ENCODE measurements around the gene ITGA6.

Gene ITGA6

GRCh38 chr2:172404824-172405223 is 22.6 kb upstream of the ITGA6 start:
- no peaks in the 10 kb centered on the region for H3K4me1 ChIP-seq (ENCODE audit: insufficient read depth, low read length)
- no peak overlapping the region for H3K9ac ChIP-seq (ENCODE audit: low read depth, low read length)
- H3K36me3 ChIP-seq (ENCODE audit: insufficient read depth, low read length): no peaks in the 10 kb centered on the region
- no peaks in the 10 kb centered on the region for H3K9me3 ChIP-seq (ENCODE audit: control insufficient read depth, insufficient read depth, low read length)

DNA sequence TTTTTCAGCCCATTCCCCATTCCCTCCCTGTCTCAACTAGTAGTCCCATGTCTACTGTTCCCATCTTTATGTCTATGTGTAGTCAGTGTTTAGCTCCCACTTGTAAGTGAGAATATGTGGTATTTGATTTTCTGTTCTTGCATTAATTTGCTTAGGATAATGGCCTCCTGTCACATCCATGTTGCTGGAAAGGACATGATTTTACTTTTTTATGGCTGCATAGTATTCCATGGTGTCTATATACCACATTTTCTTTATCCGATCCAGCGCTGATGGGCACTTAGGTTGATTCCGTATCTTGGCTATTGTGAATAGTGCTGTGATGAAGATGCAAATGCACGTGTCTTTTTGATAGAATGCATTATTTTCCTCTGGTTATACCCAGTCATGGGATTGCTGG is 21.7 kb upstream of the ITGA6 start:
- Histone ChIP-seq H3K4me1 (ENCODE audit: insufficient read depth, low read length) (no peaks in the 10 kb centered on the region), H3K36me3 (ENCODE audit: insufficient read depth, low read length) (no peaks in the 10 kb centered on the region), H3K9ac (ENCODE audit: low read depth, low read length) (no peak overlapping the region), H3K9me3 (ENCODE audit: control insufficient read depth, insufficient read depth, low read length) (no peaks in the 10 kb centered on the region)

- no peak overlapping the region for H3K9ac ChIP-seq (ENCODE audit: low read depth, low read length)
- H3K9me3 ChIP-seq (ENCODE audit: control insufficient read depth, insufficient read depth, low read length): no peaks in the 10 kb centered on the region
- H3K4me1 ChIP-seq (ENCODE audit: insufficient read depth, low read length): no peaks in the 10 kb centered on the region
- H3K36me3 ChIP-seq (ENCODE audit: insufficient read depth, low read length): no peaks in the 10 kb centered on the region
These were observed 19.1 kb upstream of the ITGA6 start for GRCh38 chr2:172408143-172408766.

- Histone ChIP-seq H3K9me3 (ENCODE audit: control insufficient read depth, insufficient read depth, low read length) (no peaks in the 10 kb centered on the region), H3K36me3 (ENCODE audit: insufficient read depth, low read length) (no peaks in the 10 kb centered on the region), H3K4me1 (ENCODE audit: insufficient read depth, low read length) (no peaks in the 10 kb centered on the region), H3K9ac (ENCODE audit: low read depth, low read length) (no peak overlapping the region)
These were observed 18.3 kb upstream of the ITGA6 start for GRCh38 chr2:172409042-172409441.

DNA sequence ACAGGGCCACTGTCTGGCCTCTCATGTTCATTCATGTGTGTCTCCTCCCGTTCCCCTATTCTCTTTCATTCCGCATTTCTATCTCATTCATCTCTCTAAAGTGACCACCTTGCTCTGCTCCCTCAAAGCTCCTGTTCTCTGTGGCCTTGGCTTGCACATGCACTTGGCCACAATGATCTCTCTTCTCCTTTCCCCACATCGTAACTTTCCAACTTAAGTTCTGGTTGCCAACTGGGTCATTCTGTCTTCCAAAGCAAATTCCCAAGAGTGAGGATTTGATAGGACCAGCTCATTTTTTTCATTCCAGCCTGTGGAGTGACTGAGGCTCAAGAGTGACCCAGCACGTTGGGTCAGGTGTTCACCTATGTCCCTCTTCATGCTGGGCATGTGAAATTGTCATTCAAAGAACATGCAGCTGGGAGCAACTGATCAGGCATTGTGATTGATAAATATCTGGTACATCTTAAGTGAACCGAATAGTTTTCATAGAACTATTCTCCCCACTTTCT is 14.3 kb upstream of the ITGA6 start:
- H3K36me3 ChIP-seq (ENCODE audit: insufficient read depth, low read length): no peaks in the 10 kb centered on the region
- no peak overlapping the region for H3K9ac ChIP-seq (ENCODE audit: low read depth, low read length)
- no peaks in the 10 kb centered on the region for H3K4me1 ChIP-seq (ENCODE audit: insufficient read depth, low read length)
- no peaks in the 10 kb centered on the region; the same call in none of the 2 replicates for H3K9me3 ChIP-seq (ENCODE audit: control insufficient read depth, insufficient read depth, low read length)

DNA sequence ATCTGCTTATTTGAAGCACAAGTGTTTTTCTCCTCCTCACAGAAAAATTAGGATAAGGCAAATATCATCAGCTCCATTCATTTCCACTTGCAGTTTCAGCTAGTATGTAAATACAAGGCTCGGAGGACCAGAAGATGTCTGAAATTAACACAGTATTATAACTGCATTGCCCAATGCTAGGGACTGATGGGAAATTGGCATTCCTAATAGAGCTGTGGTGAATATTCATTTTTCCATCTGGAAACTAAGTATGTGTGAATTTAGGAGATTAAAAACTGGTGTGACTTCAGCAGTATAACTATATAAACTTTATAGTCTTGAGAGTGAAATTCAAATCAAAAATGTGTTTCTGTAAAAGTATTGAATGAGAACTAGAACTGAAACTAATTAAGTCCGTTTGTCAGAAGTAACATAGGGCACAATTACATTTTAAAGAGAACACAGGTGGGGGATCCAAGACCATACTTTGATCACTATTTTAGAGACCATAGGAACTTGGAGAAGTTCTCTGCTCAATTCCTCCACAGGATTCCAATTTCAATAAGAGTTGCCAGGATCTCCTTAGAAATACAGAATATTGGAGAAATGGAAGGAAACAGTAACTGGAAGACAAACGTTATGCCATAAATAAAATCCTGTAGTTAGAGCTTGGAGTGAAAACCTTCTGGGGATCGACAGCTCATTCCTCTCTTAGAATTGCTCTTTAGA is 12.1 kb upstream of the ITGA6 start:
- Histone ChIP-seq H3K36me3 (ENCODE audit: insufficient read depth, low read length) (no peaks in the 10 kb centered on the region), H3K9me3 (ENCODE audit: control insufficient read depth, insufficient read depth, low read length) (no peaks in the 10 kb centered on the region; the same call in none of the 2 replicates)

DNA sequence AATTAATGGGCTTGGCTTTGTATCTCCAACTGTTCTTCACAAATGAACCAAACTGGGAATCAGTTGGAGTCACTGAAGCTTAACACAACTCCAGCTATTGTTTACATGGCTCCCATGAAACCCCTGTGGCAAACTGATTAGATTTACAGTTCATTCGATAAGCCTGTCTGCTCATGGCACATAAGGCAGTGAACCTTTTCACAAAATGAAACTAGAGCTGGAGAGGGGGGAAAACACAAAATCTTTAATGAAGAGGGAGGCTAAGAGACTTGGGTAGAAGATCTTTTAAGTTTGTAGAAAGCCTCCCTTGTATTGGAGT is 11.6 kb upstream of the ITGA6 start:
- Histone ChIP-seq H3K36me3 (ENCODE audit: insufficient read depth, low read length) (no peaks in the 10 kb centered on the region), H3K9me3 (ENCODE audit: control insufficient read depth, insufficient read depth, low read length) (no peaks in the 10 kb centered on the region; the same call in none of the 2 replicates), H3K4me1 (ENCODE audit: insufficient read depth, low read length) (no peaks in the 10 kb centered on the region), H3K9ac (ENCODE audit: low read depth, low read length) (no peak overlapping the region)

More for the DNA sequence above, 12.1 kb upstream of the ITGA6 start:
- H3K4me1 ChIP-seq (ENCODE audit: insufficient read depth, low read length): no peaks in the 10 kb centered on the region
- H3K9ac ChIP-seq (ENCODE audit: low read depth, low read length): no peak overlapping the region

DNA sequence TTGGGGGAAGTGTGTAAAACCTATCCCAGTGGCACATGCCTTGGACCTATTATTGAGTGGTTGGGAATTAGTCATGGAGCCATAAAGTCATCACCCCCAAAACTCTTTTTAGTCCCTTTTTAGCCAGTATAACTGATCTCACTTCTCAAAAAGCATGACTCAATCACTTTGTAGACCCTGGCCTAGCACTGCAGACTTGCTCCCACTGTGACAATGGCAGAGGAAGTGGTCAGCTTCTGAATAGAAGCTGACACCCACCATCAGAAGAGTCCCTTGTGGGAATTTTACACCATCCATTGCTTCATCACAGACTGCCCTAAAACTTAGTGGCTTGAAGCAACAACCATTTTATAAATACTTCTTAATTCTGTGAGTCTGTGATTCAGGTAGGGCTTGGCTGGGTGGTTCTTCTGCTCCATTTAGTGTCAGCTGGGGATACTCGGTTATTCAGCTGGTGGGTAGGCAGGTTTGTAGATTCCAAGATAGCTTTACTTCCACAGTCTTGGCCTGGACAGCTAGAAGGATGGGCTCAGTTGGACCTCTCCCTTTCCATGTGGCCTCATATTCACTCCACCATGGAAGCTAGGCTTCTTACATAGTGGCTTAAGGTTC is 10.8 kb upstream of the ITGA6 start:
- no peak overlapping the region for H3K9ac ChIP-seq (ENCODE audit: low read depth, low read length)
- H3K36me3 ChIP-seq (ENCODE audit: insufficient read depth, low read length): no peaks in the 10 kb centered on the region
- no peaks in the 10 kb centered on the region for H3K4me1 ChIP-seq (ENCODE audit: insufficient read depth, low read length)
- no peaks in the 10 kb centered on the region; the same call in none of the 2 replicates for H3K9me3 ChIP-seq (ENCODE audit: control insufficient read depth, insufficient read depth, low read length)

- Histone ChIP-seq H3K36me3 (ENCODE audit: insufficient read depth, low read length) (no peaks in the 10 kb centered on the region), H3K9me3 (ENCODE audit: control insufficient read depth, insufficient read depth, low read length) (no peaks in the 10 kb centered on the region; the same call in none of the 2 replicates), H3K4me1 (ENCODE audit: insufficient read depth, low read length) (peaks cover 6% of the 10 kb centered on the region; the same call in 1 of the 2 replicates), H3K9ac (ENCODE audit: low read depth, low read length) (no peak overlapping the region)
These were observed 7.2 kb upstream of the ITGA6 start for GRCh38 chr2:172420216-172420615.

DNA sequence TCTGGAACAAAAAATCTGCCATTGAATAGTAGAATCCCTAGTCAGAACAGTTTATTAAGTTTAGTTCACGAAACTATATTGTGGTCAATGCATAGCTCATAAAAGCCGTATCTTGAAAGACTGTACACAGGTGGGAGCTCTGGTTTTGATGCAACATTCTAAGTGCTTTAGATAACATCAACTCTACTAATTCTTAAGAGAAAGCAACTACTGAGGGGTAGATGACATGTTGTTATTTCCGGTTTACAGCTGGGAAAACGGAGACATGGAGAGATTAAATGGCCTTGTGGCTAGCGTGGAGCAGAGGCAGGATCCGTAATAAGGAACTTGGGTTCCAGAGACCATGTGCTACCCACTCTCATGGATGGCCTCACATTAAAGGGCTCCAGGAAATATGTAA is 4.2 kb upstream of the ITGA6 start:
- Histone ChIP-seq H3K9ac (ENCODE audit: low read depth, low read length) (no peak overlapping the region), H3K36me3 (ENCODE audit: insufficient read depth, low read length) (no peaks in the 10 kb centered on the region)

GRCh38 chr2:172425336-172425735 is 2.0 kb upstream of the ITGA6 start:
- peaks cover 6% of the 10 kb centered on the region; the same call in 1 of the 2 replicates for H3K4me1 ChIP-seq (ENCODE audit: insufficient read depth, low read length)
- H3K9ac ChIP-seq (ENCODE audit: low read depth, low read length): no peak overlapping the region
- no peaks in the 10 kb centered on the region for H3K36me3 ChIP-seq (ENCODE audit: insufficient read depth, low read length)
- H3K9me3 ChIP-seq (ENCODE audit: control insufficient read depth, insufficient read depth, low read length): no peaks in the 10 kb centered on the region

More for the DNA sequence above, 4.2 kb upstream of the ITGA6 start:
- Histone ChIP-seq H3K4me1 (ENCODE audit: insufficient read depth, low read length) (peaks cover 6% of the 10 kb centered on the region; the same call in 1 of the 2 replicates), H3K9me3 (ENCODE audit: control insufficient read depth, insufficient read depth, low read length) (no peaks in the 10 kb centered on the region)

DNA sequence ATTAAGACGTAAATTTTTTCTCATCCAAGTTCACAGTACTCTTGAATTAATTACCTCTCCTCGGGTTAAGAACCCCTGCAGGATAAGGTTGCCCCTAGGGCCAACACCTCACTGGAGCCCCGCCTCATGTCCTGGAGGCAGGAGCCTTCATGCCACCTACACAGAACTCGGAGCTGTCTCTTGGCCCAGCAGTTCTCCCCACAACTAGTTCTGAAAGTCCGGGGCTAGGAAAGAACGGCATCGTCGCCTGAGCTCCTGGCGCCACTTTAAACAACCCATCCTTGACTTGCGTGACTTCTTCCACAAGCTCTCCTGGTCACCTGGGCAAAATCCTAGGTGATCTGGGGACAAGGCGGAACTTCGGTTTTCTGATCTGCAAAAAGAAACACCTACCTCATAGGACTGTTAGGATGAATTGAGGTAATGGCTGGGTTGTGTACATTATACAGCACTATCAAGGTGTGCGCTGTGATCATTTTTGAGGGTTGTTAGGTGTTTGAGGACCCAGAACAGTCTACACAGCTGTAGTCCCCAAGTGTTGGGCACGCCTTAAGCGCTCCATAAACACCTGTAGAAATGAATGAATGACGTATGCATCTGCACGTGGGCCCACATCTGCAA is 641 bp upstream of the ITGA6 start:
- no peaks in the 10 kb centered on the region for H3K36me3 ChIP-seq (ENCODE audit: insufficient read depth, low read length)
- H3K4me1 ChIP-seq (ENCODE audit: insufficient read depth, low read length): peaks cover 19% of the 10 kb centered on the region
- peak overlapping the region; percentile 85 for H3K9ac ChIP-seq (ENCODE audit: low read depth, low read length)
- H3K9me3 ChIP-seq (ENCODE audit: control insufficient read depth, insufficient read depth, low read length): no peaks in the 10 kb centered on the region

DNA sequence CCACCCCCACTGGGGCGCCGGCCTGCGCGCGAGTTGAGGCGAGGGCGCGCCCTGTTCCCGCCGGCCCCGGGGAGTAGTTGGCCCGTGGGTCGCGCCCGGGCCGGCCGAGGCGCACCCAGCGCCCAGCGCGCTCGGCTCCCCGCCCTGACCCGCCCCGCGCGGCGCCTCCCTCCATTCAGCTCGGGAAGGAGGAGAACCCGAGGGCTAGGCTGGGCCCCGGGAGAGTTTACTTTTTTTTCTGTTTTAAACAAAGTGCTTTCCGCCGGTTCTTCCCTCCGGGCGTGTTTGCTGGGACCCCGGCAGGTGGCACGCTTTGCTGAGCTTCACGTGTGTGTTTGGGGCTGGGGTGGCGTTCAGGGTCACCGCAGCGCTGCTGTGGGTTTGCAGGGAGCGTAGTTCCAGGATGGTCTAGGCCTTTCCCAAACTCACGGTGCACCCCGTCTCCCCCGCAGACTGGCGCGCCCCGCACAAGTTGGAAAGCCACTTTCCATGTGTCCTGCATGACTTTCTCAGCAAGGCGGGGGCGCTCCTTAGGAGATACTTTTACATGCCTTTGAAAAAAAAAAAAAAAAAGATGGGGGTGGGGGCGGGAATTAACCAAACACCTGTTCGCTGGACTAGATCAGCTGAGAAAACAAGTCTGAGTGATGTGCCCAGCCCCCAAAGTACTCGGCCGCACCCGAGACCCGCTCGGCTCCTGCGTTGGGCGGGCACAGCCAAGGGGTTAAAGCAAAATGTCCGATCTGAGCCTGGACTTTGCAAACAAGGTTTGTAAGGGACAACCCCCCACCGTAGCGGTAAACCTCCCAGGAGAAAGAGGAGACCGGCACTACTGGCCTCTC is 825 bp downstream of the ITGA6 start:
- Histone ChIP-seq H3K9me3 (ENCODE audit: control insufficient read depth, insufficient read depth, low read length) (no peaks in the 10 kb centered on the region), H3K4me1 (ENCODE audit: insufficient read depth, low read length) (peaks cover 30% of the 10 kb centered on the region), H3K9ac (ENCODE audit: low read depth, low read length) (peak overlapping the region; percentile 85), H3K36me3 (ENCODE audit: insufficient read depth, low read length) (no peaks in the 10 kb centered on the region)

DNA sequence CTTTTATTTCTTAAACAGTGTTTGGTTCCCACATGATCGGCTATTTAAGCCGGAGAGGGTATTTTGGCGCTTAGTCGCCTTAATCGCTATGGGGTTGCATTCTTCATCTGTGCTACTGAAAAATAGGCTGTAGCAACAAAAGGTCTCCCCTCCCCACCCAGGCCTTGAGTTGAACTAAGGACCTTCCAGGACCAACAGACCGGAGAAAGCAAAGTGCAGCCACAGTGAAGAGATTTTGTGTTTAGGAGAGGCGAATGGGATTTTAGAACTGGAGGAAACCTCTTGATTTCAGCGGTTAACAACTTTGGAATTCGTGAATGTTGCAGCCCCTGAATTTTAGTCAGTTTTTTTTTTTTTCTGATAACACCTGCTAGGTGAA is 1.4 kb downstream of the ITGA6 start:
- H3K4me1 ChIP-seq (ENCODE audit: insufficient read depth, low read length): peaks cover 34% of the 10 kb centered on the region
- no peaks in the 10 kb centered on the region for H3K36me3 ChIP-seq (ENCODE audit: insufficient read depth, low read length)
- peak overlapping the region; percentile 85 for H3K9ac ChIP-seq (ENCODE audit: low read depth, low read length)

More for the DNA sequence above, 1.4 kb downstream of the ITGA6 start:
- H3K9me3 ChIP-seq (ENCODE audit: control insufficient read depth, insufficient read depth, low read length): no peaks in the 10 kb centered on the region

All from ES-I3 (cell line).